GM23248 (cell line): ENCODE measurements around the gene APBA2.

Source experiments
- EZH2 ChIP-seq: fragments of 200-600 bp; sonication (generic); IDR thresholded peaks from 2 replicates; pipeline ENCODE4 v1.6.1; 2018; ENCODE audit warnings: antibody characterized with exemption, mild to moderate bottlenecking; ENCODE audit not compliant: insufficient read depth, poor library complexity, severe bottlenecking
- EZH2phosphoT487 ChIP-seq: fragments of 200-600 bp; sonication (generic); IDR thresholded peaks from 2 replicates; pipeline ENCODE4 v1.6.1; 2018; ENCODE audit warnings: antibody characterized with exemption, moderate library complexity, mild to moderate bottlenecking, low read depth; ENCODE audit not compliant: insufficient read depth

DNA sequence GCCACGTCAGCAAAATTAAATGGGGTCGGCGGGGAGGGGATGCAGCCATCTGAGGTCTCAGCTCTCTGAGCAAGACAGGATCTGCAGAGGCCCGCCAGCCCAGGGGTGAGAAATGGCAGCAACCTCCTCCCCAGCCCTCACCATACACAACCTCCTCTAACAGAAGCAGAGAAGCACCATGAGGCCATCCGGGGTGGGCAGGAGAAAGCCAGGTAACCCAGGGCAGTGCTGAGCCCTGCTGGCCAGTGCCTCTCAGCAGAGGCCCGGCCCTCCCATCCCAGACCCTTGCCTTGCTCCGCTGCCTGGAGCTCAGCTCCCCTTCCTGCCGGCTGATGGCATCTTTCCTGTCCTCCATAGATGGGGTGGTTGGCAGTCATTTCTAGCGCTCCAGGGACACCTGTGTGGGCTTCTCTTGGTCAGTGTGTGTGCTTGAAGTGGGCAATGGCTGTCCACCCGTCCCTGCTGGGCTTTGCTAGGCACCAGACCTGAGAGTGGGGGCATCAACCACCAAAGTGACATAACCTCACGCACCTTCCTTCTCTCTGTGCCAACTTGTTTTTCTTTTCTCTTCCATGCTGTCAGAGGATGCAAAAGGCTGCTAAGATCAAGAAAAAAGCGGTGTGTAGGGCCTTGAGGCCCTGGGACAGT is 208.0 kb downstream of the APBA2 start:
- TF ChIP-seq EZH2phosphoT487 (no peak), EZH2 (no peak)
